RWPE1 (cell line): ENCODE results near the gene DLGAP1.
A peak's percentile ranks its signal among the peaks of the same experiment; 100 is the strongest.

Source experiments
- CTCF ChIA-PET: fragments of 350-600 bp; sonication (Branson Sonifier 250); formaldehyde crosslinking; extraction: SDS; loops from one replicate; lab custom pipeline; 2021; lab: Yijun Ruan, JAX
- POLR2A ChIA-PET: fragments of 400-600 bp; formaldehyde crosslinking; extraction: SDS; loops from one replicate; lab custom pipeline; 2020; ENCODE audit warnings: antibody characterized with exemption; ENCODE audit not compliant: low non-redundant PET; lab: Yijun Ruan, JAX
- DNase-seq: peaks from one replicate; pipeline ENCODE4 v3.0.0; 2012; ENCODE audit warnings: low spot score
- H3K27ac ChIP-seq: fragments of 450-650 bp; 2 replicates; pipeline ENCODE4 v1.5.1; 2017
- TF ChIP-seq, protein P1 (sequence below): fragments of 450-650 bp; conservative IDR thresholded peaks from 2 replicates; pipeline ENCODE4 v1.5.1; 2017; ENCODE audit warnings: low read depth, mild to moderate bottlenecking

Gene DLGAP1

DNA sequence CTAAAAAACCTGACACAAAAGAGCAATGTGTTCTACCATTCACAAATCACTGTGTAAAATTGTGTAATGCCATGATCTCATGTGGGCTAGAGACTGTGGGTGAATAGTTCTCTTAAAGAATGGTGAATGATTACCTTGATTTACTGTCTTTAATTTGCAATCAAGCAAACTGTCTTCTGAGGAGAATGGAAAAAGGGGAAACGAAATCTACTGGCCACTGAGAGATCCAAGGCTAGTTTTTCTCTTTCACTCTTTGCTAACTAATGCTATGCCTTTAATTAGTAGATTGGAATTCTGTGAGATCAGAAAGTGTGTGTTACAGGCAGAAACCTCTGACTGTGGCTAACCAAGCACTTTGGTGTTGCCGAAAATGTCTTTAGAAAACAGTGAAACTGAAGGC is 582.5 kb downstream of the DLGAP1 start:
- ChIA-PET POLR2A (no interaction called here), CTCF (no interaction called here)
- DNase-seq: no peak
- no peak overlapping the region for H3K27ac ChIP-seq
- TF ChIP-seq, protein P1, sequence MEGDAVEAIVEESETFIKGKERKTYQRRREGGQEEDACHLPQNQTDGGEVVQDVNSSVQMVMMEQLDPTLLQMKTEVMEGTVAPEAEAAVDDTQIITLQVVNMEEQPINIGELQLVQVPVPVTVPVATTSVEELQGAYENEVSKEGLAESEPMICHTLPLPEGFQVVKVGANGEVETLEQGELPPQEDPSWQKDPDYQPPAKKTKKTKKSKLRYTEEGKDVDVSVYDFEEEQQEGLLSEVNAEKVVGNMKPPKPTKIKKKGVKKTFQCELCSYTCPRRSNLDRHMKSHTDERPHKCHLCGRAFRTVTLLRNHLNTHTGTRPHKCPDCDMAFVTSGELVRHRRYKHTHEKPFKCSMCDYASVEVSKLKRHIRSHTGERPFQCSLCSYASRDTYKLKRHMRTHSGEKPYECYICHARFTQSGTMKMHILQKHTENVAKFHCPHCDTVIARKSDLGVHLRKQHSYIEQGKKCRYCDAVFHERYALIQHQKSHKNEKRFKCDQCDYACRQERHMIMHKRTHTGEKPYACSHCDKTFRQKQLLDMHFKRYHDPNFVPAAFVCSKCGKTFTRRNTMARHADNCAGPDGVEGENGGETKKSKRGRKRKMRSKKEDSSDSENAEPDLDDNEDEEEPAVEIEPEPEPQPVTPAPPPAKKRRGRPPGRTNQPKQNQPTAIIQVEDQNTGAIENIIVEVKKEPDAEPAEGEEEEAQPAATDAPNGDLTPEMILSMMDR: no peak

DNA sequence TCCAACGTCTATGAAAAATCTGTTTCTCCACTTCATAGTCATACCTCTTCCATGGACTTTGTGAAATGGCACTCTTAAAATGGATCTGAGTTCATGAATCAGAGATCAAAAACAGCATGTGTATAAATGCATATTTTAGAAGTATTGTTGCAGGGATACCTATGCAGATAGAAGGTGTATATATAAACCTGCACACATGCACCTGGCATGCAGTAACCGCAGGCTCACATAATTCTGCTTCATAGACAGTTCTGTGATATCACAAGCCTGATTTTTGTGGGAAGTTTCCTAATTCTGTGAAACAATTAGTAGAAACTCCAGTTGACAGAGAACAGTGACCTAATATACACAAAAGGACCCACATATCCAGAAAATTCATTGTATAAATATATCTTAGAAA is 583.4 kb downstream of the DLGAP1 start:
- TF ChIP-seq, protein P1: no peak
- POLR2A ChIA-PET: no interaction called here
- no peak for DNase-seq
- CTCF ChIA-PET: no interaction called here
- H3K27ac ChIP-seq: no peak overlapping the region

DNA sequence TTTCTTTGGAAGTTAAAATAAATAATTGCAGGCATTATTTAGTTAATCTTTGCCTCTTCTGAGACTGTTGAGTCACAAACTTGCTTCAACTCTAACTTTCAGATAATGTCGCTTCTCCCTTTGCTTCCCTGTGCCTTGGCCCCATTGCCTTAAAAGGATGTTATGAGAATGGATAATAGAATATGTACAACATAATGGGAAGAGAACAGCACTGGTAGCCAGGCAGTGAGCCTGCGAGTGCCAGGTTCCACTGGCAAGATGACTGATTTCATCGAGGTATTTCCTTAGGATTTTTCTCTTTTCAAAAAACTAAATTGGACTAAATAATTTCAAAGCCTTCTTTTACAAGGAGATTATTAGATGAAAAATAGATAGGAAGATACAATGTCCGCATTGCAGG is 584.2 kb downstream of the DLGAP1 start:
- POLR2A ChIA-PET: no interaction called here
- TF ChIP-seq, protein P1: no peak
- H3K27ac ChIP-seq: no peak overlapping the region
- CTCF ChIA-PET: interaction anchor here (0.9 to 2.1 kb wide), 4 partner anchors 99 to 180 kb away, joined by 3 to 19 read pairs (median 12); no protein-coding TSS in a partner anchor
- no peak for DNase-seq

DNA sequence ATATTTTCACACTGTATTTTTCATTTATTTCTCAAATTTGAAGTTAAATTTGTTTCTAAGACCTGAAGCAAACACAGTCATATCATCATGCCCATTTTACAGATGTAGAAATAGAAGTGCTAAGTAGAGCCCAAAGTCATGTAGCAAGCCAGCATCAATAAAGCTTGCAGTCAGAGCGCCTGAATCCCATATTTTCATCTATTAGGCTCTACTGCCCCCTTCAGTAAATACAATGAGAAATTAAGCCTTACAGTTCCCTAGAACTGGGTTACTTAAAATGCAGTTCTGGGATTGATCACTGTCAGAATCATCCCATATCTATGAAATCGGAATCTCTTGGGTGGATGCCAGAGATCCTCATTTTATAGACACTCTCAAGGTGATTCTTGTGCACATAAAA is 585.3 kb downstream of the DLGAP1 start:
- CTCF ChIA-PET: interaction anchor here (0.5 to 2.1 kb wide), 14 partner anchors 8 to 1465 kb away, joined by 3 to 19 read pairs (median 4); no protein-coding TSS in a partner anchor
- H3K27ac ChIP-seq: no peak overlapping the region
- TF ChIP-seq, protein P1: peak; percentile 44
- DNase-seq: peak; percentile 39
- POLR2A ChIA-PET: no interaction called here

DNA sequence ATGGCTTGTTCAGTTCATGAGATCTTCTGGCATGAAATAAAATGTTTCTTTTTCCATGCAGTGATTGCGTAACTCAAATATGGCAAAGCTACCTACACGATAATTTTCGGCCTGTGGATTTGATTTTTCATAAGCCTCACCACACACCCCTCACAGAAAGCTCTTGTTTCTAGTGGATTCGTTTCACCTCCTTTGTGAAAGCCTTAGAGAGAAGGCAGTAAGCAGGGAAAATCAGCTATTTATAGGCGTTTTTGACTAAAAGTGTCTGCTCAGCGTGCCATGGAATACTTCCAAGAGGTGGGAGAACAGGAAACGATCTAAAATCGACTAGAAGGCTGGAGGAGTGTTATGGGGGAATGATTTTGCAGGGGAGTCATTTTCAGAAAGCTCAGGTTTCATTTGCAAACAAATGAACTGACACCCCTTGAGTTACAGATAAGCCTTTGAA is 587.2 kb downstream of the DLGAP1 start:
- no peak for DNase-seq
- no peak overlapping the region for H3K27ac ChIP-seq
- TF ChIP-seq, protein P1: no peak
- ChIA-PET POLR2A (no interaction called here), CTCF (interaction anchor here (0.5 to 1.4 kb wide), 4 partner anchors 17 to 1335 kb away, joined by 3 to 10 read pairs (median 4); no protein-coding TSS in a partner anchor)

DNA sequence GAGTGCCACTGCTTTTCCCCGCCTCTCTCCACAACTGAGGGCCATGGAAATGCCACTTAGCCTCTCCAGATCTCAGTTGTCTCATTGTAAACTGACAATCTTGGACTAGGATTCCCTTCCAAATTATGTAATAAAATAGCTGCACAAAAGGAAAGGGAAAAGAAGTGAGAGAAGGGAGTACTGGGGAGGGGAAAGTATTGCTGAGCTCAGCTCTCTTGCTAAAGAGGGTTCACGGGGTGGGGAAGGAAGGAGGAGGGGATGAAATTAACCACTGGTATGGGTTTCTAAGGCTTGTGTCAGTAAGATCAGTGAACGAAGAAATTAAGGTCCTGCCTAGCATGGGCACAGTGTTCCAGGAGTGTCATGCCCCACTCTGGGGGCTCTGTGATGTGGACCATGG is 587.9 kb downstream of the DLGAP1 start:
- ChIA-PET POLR2A (no interaction called here), CTCF (interaction anchor here (0.5 to 1.4 kb wide), 3 partner anchors 128 to 1335 kb away, joined by 3 to 10 read pairs (median 4); no protein-coding TSS in a partner anchor)
- TF ChIP-seq, protein P1: no peak
- no peak for DNase-seq
- H3K27ac ChIP-seq: no peak overlapping the region
